Endodermal cell (in vitro differentiated cells): ENCODE results near the gene PDLIM5. TPM values are rescaled to one million over a fixed set of nuclear protein-coding genes. Genes with fewer than 3 reads are reported as not detected.

Experiments used
- DNase-seq: peaks from one replicate; pipeline ENCODE4 v3.0.0-alpha.2; 2017
- H3K27ac ChIP-seq: 2 replicates; pipeline ENCODE4 v1.5.1; 2013; ENCODE audit warnings: mild to moderate bottlenecking, low read depth, low read length, moderate library complexity
- H3K27me3 ChIP-seq: 2 replicates; pipeline ENCODE4 v1.6.1; 2013; ENCODE audit warnings: mild to moderate bottlenecking, low read length, moderate library complexity; ENCODE audit not compliant: insufficient read depth, control insufficient read depth, poor library complexity, severe bottlenecking
- H3K36me3 ChIP-seq: 2 replicates; pipeline ENCODE4 v1.7.0; 2013; ENCODE audit warnings: mild to moderate bottlenecking, low read length, moderate library complexity; ENCODE audit not compliant: control insufficient read depth, insufficient read depth
- H3K4me1 ChIP-seq: one replicate; pipeline ENCODE4 v1.7.0; 2013; ENCODE audit warnings: low read length; ENCODE audit not compliant: control insufficient read depth, insufficient read depth
- H3K4me3 ChIP-seq: 2 replicates; pipeline ENCODE4 v1.5.1; 2013; ENCODE audit warnings: mild to moderate bottlenecking, low read length, moderate library complexity
- H3K9ac ChIP-seq: 2 replicates; pipeline ENCODE4 v1.6.1; 2013; ENCODE audit warnings: mild to moderate bottlenecking, low read length, moderate library complexity; ENCODE audit not compliant: poor library complexity, severe bottlenecking; ENCODE audit errors: extremely low read depth
- H3K9me3 ChIP-seq: 2 replicates; pipeline ENCODE4 v1.6.1; 2013; ENCODE audit warnings: mild to moderate bottlenecking, low read length, moderate library complexity; ENCODE audit not compliant: control insufficient read depth
- H3K27ac Mint-ChIP-seq: 2 replicates; pipeline ENCODE4 v1.8.0; 2020; ENCODE audit warnings: mixed read lengths
- H3K27me3 Mint-ChIP-seq: 2 replicates; pipeline ENCODE4 v1.8.0; 2021; ENCODE audit warnings: mild to moderate bottlenecking, mixed read lengths; ENCODE audit not compliant: insufficient read depth
- H3K36me3 Mint-ChIP-seq: 2 replicates; pipeline ENCODE4 v1.8.0; 2020; ENCODE audit warnings: low read depth, mixed read lengths
- H3K4me1 Mint-ChIP-seq: 2 replicates; pipeline ENCODE4 v1.8.0; 2020; ENCODE audit warnings: mixed read lengths
- H3K4me3 Mint-ChIP-seq: 2 replicates; pipeline ENCODE4 v1.8.0; 2020; ENCODE audit warnings: mild to moderate bottlenecking, moderate library complexity, mixed read lengths
- H3K9me3 Mint-ChIP-seq: 2 replicates; pipeline ENCODE4 v1.8.0; 2020; ENCODE audit warnings: mild to moderate bottlenecking, mixed read lengths
- WGBS, 2 experiments: methylation state at CpG; one replicate each; pipeline versions ENCODE4 v1.1.5 to v1.1.7; 2013; ENCODE audit warnings: missing lambda C conversion rate in 2 of 2, mixed read lengths in 1 of 2; ENCODE audit not compliant: insufficient coverage in 1 of 2, insufficient read length in 1 of 2; 5-methylcytosine and 5-hydroxymethylcytosine counted together
- total RNA-seq, 2 donors: library from RNA; stranded (reverse); fragmentation: NEBNext Ultra II Directional in 1 of 2; extraction: Animal tissue kit (Norgen Biotek cat#: 25700) in 1 of 2; gene quantifications; 2 replicates in 1 of 2; 3 replicates in 1 of 2; pipeline ENCODE4 v1.2.1, GENCODE V29; 2021
- TF ChIP-seq, protein P1 (sequence below): fragments of 200-600 bp; sonication (generic); conservative IDR thresholded peaks from 2 replicates; pipeline ENCODE4 v1.5.0; 2021; ENCODE audit warnings: antibody characterized with exemption, mild to moderate bottlenecking

The PDLIM5 gene
- total RNA-seq, 2 donors from 2014 or later: 91.0 to 149 TPM

DNA sequence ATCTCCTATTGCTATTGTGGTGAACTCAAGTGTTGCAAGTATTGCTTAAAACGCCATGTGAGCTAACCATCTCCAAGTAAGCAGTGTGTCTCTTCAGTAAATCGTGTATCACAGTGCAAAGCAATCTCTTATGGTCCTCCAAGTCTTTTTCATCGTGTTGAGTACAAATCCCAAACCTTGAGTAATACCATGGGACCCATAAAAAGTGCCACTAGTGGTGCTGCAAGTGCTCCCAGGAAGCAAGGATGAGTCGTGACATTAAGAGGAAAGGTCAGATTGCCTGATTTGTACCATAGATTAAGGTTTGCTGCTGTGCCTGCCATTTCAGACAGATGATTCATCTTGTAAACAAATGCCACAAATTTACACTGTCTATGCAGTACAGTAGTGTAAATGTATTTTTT, 239.1 kb downstream of the PDLIM5 start:
- TF ChIP-seq, protein P1, sequence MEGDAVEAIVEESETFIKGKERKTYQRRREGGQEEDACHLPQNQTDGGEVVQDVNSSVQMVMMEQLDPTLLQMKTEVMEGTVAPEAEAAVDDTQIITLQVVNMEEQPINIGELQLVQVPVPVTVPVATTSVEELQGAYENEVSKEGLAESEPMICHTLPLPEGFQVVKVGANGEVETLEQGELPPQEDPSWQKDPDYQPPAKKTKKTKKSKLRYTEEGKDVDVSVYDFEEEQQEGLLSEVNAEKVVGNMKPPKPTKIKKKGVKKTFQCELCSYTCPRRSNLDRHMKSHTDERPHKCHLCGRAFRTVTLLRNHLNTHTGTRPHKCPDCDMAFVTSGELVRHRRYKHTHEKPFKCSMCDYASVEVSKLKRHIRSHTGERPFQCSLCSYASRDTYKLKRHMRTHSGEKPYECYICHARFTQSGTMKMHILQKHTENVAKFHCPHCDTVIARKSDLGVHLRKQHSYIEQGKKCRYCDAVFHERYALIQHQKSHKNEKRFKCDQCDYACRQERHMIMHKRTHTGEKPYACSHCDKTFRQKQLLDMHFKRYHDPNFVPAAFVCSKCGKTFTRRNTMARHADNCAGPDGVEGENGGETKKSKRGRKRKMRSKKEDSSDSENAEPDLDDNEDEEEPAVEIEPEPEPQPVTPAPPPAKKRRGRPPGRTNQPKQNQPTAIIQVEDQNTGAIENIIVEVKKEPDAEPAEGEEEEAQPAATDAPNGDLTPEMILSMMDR: no peak
- no peaks in the 10 kb centered on the region for H3K27me3 ChIP-seq
- Mint-ChIP-seq H3K27ac (no peak overlapping the region), H3K4me1 (no peaks in the 10 kb centered on the region), H3K27me3 (no peaks in the 10 kb centered on the region), H3K9me3 (no peaks in the 10 kb centered on the region), H3K4me3 (no peak overlapping the region), H3K36me3 (no peaks in the 10 kb centered on the region)
- H3K4me1 ChIP-seq: no peaks in the 10 kb centered on the region
- H3K27ac ChIP-seq: no peak overlapping the region
- H3K9me3 ChIP-seq: no peaks in the 10 kb centered on the region
- 91 to 98% methylated on average over 4 of the region's 4 CpGs for WGBS, 2 experiments
- no peak overlapping the region for H3K4me3 ChIP-seq
- DNase-seq: no peak
- H3K9ac ChIP-seq: no peak overlapping the region
- H3K36me3 ChIP-seq: no peaks in the 10 kb centered on the region

DNA sequence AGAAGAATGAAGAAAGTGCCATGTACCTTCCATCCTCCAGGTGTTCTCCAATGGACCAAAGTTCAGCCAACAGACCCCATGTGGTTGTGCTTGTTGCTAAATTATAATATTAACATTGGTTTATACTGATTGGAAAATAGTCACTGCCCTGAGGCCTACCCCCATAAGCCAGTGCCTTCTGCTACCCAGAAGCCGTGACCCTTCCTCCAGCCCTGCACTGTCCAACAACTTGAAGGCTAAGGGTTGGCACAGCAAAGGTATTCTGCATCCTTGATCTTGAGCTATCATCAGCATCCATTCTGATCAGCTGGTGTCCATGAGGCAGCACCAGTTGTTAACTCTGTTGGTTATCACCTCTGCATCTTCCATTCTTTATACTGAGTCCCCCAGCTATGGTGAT, 239.8 kb downstream of the PDLIM5 start:
- no peaks in the 10 kb centered on the region for H3K27me3 Mint-ChIP-seq
- H3K27me3 ChIP-seq: no peaks in the 10 kb centered on the region
- WGBS, 2 experiments: 97 to 100% methylated on average over 1 of the region's 1 CpG

DNA sequence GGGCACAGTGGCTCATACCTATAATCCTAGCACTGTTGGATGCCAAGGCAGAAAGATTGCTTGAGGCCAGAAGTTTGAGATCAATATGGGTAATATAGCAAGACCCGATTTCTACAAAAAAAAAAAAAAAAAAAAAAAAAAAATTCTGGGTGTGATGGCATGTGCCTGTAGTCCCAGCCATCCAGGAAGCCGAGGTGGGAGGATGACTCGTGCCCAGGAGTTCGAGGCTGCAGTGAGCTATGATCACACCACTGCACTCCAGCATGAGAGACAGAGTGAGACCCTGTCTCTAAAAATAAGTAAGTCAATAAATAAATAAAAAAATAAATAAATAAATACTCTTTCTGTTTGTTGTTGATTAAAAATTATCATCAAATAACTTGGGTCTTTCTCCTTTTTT, 243.6 kb downstream of the PDLIM5 start:
- no peak overlapping the region for H3K27ac Mint-ChIP-seq
- H3K27me3 Mint-ChIP-seq: no peaks in the 10 kb centered on the region
- 97 to 100% methylated on average over 1 to 4 of the region's 4 CpGs for WGBS, 2 experiments
- no peak for DNase-seq
- H3K9ac ChIP-seq: no peak overlapping the region
- no peaks in the 10 kb centered on the region for H3K27me3 ChIP-seq
- H3K4me3 ChIP-seq: no peak overlapping the region
- H3K36me3 ChIP-seq: no peaks in the 10 kb centered on the region
- no peak overlapping the region for H3K4me3 Mint-ChIP-seq
- TF ChIP-seq, protein P1: no peak
- H3K36me3 Mint-ChIP-seq: no peaks in the 10 kb centered on the region
- H3K27ac ChIP-seq: no peak overlapping the region
- no peaks in the 10 kb centered on the region for H3K4me1 Mint-ChIP-seq
- H3K9me3 ChIP-seq: no peaks in the 10 kb centered on the region
- H3K9me3 Mint-ChIP-seq: no peaks in the 10 kb centered on the region
- H3K4me1 ChIP-seq: no peaks in the 10 kb centered on the region

More for the DNA sequence above, 239.8 kb downstream of the PDLIM5 start:
- Histone ChIP-seq H3K4me3 (no peak overlapping the region), H3K27ac (no peak overlapping the region), H3K36me3 (no peaks in the 10 kb centered on the region), H3K4me1 (no peaks in the 10 kb centered on the region), H3K9me3 (no peaks in the 10 kb centered on the region), H3K9ac (no peak overlapping the region)
- no peak for DNase-seq
- Mint-ChIP-seq H3K4me3 (no peak overlapping the region), H3K36me3 (no peaks in the 10 kb centered on the region), H3K9me3 (no peaks in the 10 kb centered on the region), H3K4me1 (no peaks in the 10 kb centered on the region), H3K27ac (no peak overlapping the region)
- TF ChIP-seq, protein P1: no peak
